Femur (tissue), 1 donor: ENCODE results near the gene DCP1B.

Experiments used
- DNase-seq: peaks from one replicate; pipeline ENCODE4 v3.0.0-alpha.2; 2017

DCP1B gene

GRCh38 chr12:1933342-1934051 lies 70.8 kb downstream of the DCP1B start:
- DNase-seq: no peak

- peak; percentile 66 for DNase-seq
Observed at GRCh38 chr12:1932264-1932777, 71.9 kb downstream of the DCP1B start.

- DNase-seq: no peak
Observed at GRCh38 chr12:1931642-1932041, 72.6 kb downstream of the DCP1B start.

GRCh38 chr12:1930803-1931597 lies 73.3 kb downstream of the DCP1B start:
- DNase-seq: no peak

DNA sequence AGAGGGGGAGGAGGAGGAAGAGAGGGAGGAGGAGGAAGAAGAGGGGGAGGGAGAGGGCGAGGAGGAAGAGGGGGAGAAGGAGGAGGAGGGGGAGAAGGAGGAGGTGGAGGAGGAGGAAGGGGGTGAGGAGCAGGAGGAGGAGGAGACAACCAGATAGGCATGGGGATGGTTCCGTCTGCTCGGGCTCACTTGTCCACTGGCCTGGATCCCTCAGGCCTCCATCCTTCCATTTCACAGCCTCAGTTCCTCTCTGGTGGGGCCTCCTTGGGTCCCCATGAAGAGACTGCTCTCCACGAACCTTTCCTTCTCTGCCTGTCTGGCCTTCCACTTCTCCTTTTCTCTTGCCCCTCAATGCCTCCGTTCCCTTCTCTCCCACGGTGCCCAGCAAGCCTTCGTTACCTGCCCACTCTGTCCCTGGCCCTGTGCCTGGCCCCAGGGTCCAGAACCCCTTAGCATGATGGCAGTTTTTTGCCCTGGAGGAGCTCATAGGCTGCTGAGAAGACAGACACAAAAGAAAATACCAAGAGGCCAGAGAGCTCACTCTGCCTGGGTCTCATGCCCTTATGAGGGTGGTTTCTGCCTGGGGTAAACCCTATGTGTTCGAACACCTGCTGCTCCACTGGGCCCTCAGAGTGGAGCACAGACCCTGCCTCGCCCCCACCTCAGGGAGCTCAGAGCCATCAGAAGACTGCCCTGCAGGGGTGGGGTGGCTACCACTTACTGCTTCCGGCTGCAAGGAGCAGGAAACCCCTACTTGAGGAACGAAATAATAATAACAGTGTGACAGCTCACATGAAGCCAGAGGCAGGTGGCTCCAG lies 74.1 kb downstream of the DCP1B start:
- no peak for DNase-seq

- DNase-seq: no peak
Observed at GRCh38 chr12:1929241-1929984, 74.8 kb downstream of the DCP1B start.

DNA sequence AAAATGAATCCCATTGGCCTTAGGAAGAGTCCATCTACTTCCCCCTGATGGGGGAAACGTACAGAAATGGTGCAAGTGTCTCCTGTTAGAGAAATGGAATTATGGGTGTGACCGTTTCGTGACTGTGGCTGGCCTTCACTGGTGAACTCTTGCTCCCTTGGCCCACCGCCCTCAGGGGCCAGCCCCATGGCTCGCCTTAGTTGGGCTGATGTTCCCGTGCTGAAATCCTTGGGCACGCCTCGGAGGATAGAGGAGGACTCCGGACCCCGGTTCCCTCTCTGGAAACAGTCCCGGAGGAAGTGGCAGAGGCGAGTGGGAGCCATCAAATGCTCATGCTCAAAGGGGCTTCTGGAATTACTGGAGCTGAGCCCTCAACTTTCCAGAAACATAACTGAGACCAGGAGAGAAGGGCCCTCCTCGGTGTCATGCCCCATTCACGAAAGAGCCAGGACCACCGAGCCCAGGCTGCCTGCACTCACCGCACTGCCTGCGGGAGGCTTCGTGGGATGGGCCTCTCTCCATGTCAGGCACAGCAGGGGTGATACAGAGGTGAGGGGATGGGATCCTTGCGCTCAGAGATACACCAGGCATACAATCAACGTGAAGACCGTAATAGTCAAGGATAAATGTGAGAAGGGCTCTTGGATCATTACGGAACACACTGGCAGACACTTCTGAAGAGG lies 75.7 kb downstream of the DCP1B start:
- DNase-seq: peak; percentile 11

- DNase-seq: no peak
Observed at GRCh38 chr12:1927751-1928351, 76.4 kb downstream of the DCP1B start.

- no peak for DNase-seq
Observed at GRCh38 chr12:1927051-1927680, 77.1 kb downstream of the DCP1B start.

- DNase-seq: no peak
Observed at GRCh38 chr12:1926251-1926657, 78.0 kb downstream of the DCP1B start.

- DNase-seq: no peak
Observed at GRCh38 chr12:1925684-1926006, 78.6 kb downstream of the DCP1B start.

DNA sequence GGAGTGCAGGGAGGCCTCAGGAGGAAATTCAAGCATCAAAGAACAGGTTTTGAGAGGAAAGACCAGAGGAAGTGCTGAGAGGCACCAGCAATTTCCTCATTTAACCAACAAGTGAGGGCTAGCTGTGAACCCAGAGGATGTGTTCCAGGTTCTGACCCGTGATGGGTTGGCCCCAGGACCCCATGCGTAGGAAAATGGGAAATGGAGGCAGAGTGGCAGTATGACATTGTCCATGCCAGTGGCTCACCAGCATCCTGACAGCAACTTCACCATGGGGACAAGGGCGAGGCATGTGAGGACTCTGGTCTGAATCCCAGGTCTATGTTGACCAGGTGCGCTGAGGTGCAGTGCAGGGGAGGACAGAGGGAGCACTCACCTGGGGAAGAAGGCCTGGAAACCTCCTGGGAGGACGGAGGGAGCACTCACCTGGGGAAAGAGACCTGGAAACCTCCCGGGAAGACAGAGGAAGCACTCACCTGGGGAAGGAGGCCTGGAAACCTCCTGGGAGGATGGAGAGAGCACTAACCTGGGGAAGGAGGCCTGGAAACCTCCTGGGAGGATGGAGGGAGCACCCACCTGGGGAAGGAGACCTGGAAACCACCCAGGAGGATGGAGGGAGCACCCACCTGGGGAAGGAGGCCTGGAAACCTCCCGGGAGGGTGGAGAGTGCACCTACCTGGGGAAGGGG lies 79.1 kb downstream of the DCP1B start:
- no peak for DNase-seq

DNA sequence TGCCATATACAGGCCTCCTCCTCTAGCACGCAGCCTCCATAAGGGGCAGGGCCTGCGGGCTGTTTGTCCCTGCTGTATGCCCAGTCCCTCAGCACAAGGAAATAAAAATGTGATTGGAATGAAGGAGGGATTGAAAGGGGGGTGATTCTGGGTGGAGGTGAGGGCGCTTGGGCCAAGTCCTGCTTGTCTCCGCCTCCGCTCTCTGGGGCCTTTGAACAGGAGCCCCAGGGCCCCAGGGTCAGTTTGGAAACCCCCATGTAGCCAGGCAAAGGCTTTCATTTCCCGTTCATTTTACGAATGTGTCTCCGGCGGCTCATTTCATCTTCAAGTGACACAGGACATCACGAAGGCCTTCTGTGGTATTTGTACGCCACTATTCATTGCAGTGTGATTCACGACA lies 81.3 kb downstream of the DCP1B start:
- no peak for DNase-seq

DNA sequence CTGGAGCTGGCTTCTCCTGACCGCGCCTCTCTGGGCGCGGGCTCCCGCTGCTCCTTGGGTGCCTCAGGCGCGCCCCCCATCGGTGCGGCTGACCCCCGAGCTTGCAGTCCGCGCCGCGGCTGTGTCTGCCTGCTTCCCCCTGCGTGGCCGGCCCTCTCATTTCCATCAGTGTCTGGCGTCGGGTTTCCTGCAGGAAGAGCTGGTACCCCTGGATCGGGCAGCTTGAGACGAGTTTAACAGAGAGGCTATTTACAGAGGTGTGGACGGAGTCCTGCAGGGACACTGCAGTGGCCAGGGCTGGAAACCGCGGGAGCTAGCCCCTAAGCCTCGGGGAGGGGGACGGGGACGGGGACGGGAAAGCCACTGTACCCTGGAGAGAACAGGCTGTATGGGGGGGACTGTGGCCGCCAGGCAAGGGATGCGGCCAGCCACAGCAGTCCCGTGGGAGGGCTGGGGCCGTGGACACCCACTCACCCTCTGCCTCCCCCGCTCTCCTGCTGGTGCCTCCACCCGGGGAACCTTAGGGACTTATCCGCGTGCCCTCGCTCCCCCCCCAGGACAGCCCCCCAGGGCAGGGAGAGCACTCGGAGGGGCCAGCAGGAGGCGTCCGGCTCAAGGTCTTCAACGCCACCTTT lies 82.1 kb downstream of the DCP1B start:
- DNase-seq: no peak

- DNase-seq: no peak
Observed at GRCh38 chr12:1920971-1921370, 83.3 kb downstream of the DCP1B start.

- DNase-seq: no peak
Observed at GRCh38 chr12:1920436-1920835, 83.8 kb downstream of the DCP1B start.

DNA sequence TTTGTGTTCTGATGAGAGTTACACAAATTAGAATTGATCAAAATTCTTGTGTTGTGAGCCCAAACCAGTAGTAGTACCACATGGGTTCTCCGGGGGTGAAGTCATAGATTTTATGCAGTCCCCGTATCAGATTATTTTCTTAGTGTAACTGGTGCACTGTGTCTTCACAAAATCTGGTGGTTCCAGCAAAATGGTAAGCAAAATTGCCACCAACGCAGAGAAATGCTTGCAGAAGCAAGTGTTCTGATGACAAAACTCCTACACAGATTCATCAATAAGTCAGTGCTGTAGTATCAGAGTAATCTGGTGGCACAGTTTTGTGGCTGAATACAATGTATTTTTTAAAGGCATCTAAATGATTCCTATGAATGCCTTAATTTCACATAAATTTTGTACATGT lies 84.5 kb downstream of the DCP1B start:
- DNase-seq: no peak

- DNase-seq: no peak
Observed at GRCh38 chr12:1919284-1919683, 85.0 kb downstream of the DCP1B start.

GRCh38 chr12:1918884-1919236 lies 85.4 kb downstream of the DCP1B start:
- DNase-seq: no peak
